Thyroid gland (tissue), 4 donors: ENCODE data around the gene TMEM273.

Experiments
- CTCF ChIP-seq, 6 experiments: fragments of 200-600 bp in 3 of 6; fragments of 450-650 bp in 3 of 6; sonication (generic) in 3 of 6; IDR thresholded peaks; one replicate each; pipeline ENCODE4 v1.5.1; 2016 to 2019; ENCODE audit warnings: antibody characterized with exemption in 6 of 6, mild to moderate bottlenecking in 2 of 6, inconsistent platforms in 1 of 6, moderate library complexity in 1 of 6
- POLR2A ChIP-seq, 2 donors: fragments of 450-650 bp; IDR thresholded peaks; one replicate each; pipeline ENCODE4 v1.6.1; 2017; ENCODE audit warnings: antibody characterized with exemption in 2 of 2, mild to moderate bottlenecking in 2 of 2, moderate library complexity in 1 of 2

GRCh38 chr10:49223205-49223604 is 35.0 kb upstream of the TMEM273 start:
- no peak for TF ChIP-seq CTCF (IDR thresholded peaks at IDR 0.05)
- TF ChIP-seq POLR2A (IDR thresholded peaks at IDR 0.05), result no peak
